ENCODE data around the gene SGSM2. TPM values are rescaled to one million over a fixed set of nuclear protein-coding genes. Genes with fewer than 3 reads are reported as not detected.

SGSM2 gene
- total and polyA plus RNA-seq, 2 of the 8 experiments (the other 6 are each of a cell fraction or from before 2014, with no cell fraction given) = 44.5 to 77.7 TPM

DNA sequence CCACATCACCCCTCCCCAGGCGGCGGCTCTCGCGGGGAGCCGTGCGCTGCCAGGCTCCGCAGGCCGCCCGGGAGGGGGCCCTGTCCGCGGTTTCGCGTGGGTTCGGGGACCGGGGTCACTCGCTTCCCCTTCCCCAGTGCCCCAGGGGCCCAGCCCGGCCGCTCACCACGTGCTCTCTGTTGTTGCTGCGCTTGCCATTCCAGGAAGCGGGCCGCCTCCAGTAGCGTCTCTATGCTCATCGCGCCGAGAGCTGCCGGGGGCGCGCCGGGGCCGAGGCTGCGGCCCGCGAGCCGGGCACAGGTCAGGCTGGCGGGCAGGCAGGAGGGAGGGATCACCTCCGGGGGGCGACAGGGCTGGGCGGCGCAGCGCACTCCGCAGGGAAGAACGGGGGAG, 63.2 kb downstream of the SGSM2 start (continued):
- peak in 1 of 2 experiments; percentile 55; a peak in 1 of 4 replicates for TF ChIP-seq HDAC2 (IDR thresholded peaks at IDR 0.05; ENCODE audit: borderline replicate concordance in 1 of 2, low read depth in 2 of 2, low read length in 2 of 2)
- TF ChIP-seq, protein P1, sequence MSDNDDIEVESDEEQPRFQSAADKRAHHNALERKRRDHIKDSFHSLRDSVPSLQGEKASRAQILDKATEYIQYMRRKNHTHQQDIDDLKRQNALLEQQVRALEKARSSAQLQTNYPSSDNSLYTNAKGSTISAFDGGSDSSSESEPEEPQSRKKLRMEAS (IDR thresholded peaks at IDR 0.05) = peak; percentile 93

All from H1 (cell line).